ENCODE data around the gene ZFR.
"Not testable (repeated sequence)": the region's sequence is repeated elsewhere in the genome, so short reads cannot be mapped to it uniquely, and the experiment has no call there.

The ZFR gene

DNA sequence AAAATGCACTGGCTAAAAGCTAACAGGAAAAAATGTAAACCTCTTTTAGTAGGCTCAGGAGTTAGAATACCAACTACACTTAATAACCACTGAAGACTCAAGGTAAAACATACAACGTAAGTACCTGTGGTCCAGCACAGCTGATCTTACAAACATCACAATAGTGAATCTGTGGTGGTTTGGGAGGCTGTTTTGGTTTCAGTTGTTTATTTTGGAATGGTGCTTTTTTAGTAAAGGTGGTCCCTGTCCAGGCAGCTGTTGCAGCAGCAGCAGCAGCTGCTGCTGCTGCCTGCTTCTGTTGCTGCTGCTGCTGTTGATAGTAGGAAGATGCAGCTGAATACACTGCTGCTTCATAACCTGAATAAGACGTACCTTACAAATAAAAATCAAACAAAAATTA is 37.9 kb downstream of the ZFR start:
- DNase-seq, result no peak

DNA sequence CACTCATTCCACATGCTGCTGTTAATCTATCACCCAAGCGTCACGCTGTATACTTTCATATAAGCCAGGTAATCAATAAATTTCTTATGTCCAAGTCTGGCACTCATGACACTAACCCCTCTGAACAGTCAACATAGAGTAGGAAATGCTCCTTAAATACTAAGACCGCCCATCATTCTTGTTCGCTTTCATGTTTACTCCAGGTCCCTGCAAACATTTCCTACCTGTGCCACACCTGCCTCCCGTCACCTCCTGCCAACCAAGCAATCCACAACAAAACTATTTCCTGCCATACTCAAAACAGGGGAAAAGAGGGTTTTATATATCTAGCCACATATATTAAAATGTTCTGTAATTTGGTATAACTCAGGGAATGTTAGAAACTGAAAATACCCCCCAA is 39.0 kb downstream of the ZFR start:
- no peak for DNase-seq

DNA sequence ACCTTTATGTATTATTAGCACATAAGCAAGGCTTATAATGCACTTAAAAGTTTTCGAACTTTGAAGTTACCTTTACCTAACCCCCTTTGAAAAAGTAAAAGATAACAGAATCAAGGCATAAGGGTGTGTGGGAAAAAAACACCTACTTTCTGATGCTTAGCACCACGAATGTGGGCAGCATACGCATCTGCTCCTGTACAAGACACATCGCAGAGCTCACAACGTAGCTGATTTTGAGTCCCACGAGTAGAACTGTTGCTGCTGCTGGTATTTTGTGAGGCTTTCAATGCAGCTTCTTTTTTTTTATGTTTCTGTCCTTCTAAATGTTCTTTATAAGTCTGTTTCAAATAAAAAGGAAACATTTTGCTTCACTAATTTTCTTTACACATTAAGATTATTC is 40.8 kb downstream of the ZFR start:
- DNase-seq, result no peak

DNA sequence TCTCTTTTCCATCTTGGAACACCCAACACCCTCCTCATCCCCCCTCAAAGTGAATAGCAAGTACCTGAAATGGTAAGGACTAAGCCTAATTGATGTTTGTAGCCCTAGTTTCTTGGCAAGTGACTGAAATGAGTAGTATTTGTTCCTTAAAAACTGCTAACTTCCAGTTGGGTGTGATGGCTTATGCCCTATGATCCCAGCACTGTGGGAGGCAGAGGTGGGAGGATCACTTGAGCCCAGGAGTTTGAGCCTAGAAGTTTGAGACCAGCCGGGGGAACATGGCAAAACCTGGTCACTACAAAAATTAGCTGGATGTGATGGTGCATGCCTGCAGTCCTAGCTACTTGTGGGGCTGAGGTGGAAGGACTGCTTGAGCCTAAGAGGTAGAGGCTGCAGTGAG is 44.1 kb downstream of the ZFR start:
- no peak for DNase-seq

DNA sequence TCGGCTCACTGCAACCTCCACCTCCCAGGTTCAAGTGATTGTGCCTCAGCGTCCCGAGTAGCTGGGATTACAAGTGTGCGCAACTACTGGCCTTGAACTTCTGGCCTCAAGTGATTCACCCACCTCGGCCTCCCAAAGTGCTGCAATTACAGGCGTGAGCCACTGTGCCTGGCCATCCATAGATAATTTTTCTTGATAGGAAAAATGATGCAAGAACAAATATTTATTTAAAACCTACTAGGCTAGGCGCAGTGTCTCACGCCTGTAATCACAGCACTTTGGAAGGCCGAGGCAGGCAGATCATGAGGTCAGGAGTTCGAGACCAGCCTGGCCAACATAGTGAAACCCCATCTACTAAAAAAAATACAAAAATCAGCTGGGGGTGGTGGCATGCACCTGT is 45.8 kb downstream of the ZFR start:
- DNase-seq, result not testable (repeated sequence)

DNA sequence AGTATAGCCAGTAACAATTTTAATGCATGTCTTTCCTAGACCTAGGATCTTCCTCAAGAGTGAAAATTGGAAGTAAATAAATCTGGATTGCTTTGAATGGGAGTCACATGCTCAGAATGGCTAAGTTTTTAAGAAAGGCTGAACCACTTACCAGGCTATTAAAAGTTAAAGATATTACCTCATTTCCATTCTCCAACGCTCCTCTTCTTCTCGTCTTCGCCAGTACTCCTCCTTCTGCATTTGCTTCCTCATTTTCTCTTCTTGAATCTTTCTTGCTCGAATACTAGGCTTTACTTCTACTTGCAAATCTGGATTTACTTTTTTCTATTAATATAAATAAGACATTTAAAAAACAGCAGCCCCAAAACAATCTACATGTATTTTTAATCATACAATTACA is 49.6 kb downstream of the ZFR start:
- DNase-seq, result no peak

DNA sequence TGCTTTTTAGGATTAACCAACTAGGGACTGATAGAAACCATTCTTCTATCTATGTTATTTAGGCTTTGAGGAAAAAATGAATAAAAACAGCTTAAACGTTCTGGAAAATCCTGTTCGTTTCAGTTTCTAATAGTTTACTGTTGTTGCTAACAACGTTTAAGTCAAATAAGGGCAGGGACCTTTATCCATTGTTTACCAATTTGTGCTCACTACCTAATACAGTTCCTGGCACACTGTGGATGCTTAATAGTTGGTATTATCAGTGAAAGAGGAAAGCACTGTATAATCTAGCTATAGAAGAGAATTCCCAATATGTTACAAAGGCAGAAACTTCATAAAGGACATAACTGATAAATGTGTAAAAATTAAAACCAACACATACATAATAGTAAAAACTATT is 52.5 kb downstream of the ZFR start:
- DNase-seq, result no peak

DNA sequence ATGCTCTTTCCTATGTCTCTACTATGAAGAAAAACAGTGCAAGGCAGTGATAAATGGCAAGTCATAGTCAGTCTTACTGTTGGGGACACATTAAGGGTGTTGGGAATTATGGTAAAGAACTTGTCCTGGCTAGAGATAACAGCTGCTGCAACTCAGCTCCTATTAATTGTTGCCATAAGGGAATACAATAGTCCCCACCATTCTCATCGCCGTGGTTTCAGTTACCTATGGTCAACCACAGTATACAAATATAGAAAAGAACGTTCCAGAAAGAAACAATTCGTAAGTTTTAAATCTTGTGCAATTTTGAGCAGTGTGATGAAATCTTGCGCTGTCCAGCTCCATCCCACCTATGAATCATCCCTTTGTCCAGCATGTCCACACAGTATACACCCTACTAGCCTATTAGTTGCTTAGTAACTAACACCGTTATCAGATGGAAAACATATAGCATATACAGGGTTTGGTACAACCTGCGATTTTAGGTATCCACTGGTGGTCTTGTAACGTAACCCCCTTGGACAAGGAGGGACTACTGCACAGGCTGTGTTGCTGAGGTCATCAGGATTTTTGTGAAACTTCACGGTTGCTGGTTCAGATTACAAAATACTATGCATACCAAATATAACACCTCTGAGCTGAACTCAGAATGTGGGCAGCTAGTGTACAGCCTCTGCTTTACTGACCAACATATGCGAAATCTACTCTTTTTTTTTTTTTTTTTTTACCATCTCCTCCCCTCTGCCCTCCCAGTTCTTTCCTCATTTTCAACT is 53.5 kb downstream of the ZFR start:
- no peak for DNase-seq

DNA sequence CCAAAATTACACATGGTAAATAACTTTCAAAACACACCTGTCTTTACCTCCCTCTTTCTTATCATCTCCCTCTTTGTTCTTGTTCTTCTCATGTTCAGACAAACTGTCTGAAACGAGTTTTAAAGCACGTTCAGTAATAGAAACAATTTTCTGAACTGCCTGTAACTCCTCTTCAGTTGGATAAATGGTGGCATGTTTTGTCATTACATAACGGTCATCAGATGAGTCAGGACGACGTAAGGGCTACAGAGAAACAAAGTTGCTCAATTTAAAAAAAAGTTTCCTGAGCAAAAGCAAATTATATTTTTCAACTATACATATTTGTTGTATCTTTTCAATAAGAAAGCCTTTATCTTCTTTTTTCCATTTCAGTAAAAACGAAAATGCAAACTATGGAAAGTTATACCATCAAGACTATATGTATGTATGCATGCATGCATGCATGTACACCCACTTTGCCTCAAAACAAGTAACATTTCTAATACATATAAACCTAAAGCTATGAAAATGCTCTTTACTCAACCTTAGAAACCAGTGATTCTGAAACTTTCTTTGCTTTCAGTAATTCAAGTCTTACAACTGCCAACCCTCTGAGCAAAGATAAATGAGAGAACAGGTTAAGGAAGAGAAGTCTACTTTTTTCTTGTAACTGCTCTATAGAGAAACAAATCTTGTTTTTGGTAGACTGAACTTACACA is 56.0 kb downstream of the ZFR start:
- DNase-seq, result no peak

DNA sequence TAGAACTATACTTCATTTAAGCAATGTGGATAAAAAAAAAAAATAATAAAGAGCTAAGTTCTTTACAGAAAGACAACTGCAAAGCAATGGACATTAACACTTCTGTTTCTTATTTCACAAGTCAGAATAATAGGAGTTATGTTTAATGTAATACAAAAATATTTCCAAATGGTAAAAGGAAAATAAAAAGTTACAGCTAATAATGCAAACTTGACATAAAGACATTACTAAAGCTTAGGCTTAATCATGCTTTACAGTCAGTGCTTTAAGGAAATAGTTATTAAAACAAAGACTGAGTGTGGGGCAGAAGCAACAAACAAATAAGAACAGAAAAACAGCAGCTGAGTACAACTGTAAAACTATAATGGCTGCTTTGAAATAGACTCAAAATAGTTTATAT is 56.7 kb downstream of the ZFR start:
- DNase-seq, result no peak

DNA sequence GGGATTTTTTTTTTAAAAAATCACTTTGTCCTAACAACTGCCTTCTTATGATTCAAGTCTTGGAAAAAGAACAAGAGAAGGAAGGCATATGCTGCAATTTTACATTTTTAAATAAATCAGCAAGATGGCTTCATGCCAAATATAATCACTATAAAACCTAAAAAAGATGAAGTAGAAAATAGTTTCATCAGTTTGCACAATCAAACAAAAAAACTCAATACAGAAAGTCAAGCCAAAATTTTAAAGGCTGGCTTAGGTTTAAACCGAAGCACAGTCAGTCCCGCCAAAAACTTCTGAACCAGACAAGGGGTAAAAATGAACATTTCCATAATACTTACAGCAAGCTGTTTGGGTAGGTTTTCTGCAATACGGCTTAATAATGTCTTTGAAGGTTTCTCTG is 57.3 kb downstream of the ZFR start:
- no peak for DNase-seq

DNA sequence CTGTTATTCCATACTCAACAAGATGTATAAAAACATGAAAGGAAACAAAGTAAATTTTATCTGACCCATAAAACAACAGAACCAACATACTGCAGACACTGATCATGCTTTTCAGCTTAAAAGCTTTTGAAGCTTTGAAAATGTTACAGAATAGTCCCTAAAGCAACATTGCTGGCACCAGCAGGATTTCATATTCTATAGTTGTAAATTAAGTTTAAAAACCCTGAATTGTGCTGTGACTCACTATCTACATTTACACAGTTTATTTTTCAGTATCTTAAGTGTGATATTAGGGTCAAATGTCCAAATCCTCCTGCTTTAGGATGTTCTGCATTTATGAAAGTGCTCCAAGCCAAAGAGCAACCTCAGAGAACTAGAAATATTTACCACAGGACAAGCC is 59.9 kb downstream of the ZFR start:
- no peak for DNase-seq

DNA sequence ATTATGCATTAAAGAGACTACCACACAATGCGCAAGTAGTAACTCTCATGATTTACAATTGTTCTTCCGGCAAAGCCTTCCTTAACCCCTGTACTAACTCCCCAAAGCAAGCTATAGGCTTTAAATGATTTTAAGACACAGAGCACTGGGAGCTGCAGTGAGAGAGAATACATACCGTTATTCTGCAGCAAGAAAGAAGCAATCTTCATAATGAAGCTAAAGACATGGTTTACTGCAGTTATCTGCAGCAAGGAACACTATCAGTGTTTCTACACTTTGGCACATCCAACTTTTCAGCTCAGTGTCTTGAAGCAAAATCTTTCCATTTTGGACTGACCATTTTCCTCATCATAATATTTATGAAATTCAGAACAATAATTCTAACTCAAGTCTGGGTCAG is 61.0 kb downstream of the ZFR start:
- no peak for DNase-seq

DNA sequence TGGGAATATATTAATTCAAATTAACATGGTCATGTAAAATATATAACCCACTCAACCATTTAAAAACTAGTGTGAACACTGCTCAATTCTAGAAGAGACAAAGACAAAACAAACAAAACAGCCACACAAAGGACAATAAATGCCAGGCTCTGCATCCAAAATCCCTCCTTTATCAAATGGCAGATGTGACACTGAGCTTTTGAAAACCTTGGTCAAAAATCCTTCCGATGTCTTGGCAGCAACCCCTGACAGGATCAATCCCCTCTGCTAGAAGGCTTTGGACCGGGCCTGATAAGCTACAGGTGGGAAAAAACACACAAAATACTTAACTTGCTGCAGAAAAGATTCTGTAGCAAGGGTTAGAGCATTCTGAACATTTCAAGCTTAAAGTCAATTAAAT is 61.5 kb downstream of the ZFR start:
- DNase-seq, result no peak

DNA sequence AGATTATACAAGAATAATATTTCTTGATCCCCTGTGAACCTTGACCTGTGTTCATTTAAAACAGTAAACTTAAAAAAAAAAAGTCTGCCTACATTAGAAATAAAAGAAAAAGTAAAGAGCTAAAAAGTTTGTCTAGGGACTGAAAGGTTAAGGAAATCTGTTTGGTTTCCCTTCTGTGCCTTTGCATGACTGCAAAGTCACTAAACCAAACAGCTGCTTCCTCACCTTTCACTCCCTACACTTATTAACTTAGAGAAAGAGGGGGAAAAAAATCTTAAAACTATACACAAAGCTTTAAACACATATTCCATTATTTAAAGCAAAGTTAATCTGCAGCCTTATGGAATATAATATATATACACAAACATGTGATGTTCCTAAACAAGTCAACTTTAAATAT is 65.1 kb downstream of the ZFR start:
- no peak for DNase-seq

DNA sequence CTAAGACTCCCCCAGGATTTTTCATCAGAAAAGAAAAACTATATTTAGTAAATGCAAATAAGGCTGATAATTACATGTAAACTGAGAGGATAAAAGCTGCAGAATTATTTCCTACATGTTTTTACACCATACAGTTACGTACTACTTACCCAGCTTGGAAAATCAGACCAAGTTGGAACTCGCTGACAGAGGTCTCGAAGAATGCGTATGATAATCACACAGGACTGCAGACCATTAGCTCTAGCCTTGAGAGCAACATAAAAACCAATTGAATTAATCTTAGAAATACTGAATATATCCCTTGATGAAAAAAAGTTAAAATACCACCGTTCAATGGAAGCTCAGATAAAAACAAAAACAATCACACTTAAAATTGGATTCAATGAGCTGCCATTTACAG is 65.6 kb downstream of the ZFR start:
- DNase-seq, result no peak

DNA sequence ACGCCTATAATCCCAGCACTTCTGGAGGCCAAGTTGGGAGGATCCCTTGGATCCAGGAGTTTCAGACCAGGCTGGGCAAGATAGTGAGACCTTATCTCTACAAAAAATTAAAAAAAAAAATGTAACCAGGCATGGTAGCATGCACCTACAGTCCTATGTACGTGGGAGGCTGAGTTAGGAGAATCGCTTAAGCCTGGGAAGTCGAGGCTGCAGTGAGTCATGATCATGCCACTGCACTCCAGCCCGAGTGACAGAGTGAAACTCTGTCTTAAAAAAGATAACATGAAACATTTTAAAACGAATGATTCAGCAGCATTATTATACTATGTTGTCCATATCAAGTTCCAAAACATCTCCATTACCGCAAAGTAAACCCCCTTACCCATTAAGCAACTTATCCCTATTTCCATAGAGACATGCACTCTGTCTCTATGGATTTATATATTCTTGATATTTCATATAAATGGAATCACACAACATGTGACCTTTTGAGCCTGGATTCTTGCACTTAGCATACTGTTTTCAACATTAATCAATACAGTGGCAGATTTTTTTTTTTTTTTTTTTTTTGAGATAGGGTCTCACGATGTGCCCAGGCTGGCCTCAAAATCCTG is 74.9 kb downstream of the ZFR start:
- DNase-seq, result no peak

DNA sequence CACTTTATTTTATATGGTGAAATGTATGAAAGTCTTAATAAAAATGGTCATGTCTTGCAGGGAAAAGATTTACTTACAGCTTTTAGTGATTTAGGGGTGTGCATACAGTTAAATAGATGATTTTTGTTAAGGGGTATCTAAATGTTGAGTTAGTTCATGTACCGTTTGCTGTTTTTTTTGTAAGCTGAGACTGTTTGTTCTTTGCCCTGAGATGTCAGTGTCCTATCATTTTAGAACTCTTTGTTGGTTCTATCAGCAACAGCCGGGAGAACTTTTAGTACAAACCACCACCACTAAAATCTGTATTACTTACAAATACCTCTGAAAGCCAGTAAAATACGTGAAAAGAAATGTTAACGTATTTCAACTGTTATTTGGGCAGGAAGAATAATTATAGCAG is 75.5 kb downstream of the ZFR start:
- DNase-seq, result no peak

DNA sequence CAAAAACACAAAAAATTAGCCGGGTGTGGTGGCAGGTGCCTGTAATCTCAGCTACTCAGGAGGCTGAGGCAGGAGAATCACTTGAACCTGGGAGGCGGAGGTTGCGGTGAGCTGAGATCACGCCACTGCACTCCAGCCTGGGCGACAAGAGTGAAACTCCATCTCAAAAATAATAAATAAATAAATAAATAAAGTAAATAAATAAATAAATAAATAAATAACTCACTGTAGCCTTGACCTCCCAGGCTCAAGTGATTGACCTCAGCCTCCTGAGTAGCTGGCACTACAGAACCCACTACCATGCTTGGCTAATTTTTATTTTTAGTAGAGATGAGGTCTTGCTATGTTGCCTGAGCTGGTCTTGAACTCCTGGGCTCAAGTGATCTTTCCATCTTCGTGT is 77.3 kb downstream of the ZFR start:
- DNase-seq, result not testable (repeated sequence)

DNA sequence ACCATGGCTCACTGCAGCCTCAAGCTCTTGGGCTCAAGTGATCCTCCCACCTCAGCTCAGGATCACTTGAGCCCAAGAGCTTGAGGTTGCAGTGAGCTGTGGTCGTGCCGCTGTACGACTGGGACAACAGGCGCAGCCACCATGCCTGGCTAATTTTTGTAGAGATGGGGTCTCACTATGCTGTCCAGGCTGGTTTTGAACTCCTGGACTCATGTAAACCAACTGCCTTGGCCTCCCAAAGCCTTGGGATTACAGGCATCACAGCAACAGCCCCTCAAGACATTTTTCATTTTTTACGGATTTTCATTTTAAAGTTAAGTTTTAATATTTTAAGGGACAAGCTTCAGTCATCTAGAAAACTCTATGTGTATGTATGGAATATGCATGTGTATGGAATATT is 78.9 kb downstream of the ZFR start:
- no peak for DNase-seq

DNA sequence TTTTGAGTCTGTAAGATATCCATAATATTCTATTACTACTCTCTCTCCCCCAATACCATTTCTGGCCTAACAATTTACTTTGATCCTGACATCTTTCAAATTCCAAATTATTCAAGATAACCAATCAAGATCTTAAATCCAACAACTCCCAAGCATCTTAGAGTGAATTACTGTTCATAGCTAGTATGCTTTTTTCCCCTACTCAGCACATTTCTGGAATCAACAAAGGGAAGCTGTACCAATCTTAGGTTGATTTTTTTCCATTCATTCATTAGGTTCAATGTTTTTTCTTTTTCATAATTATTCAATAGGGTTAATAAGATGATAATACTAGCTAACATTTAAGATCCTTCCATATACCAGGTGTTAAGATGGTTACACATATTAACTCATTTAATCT is 81.5 kb downstream of the ZFR start:
- DNase-seq, result no peak

DNA sequence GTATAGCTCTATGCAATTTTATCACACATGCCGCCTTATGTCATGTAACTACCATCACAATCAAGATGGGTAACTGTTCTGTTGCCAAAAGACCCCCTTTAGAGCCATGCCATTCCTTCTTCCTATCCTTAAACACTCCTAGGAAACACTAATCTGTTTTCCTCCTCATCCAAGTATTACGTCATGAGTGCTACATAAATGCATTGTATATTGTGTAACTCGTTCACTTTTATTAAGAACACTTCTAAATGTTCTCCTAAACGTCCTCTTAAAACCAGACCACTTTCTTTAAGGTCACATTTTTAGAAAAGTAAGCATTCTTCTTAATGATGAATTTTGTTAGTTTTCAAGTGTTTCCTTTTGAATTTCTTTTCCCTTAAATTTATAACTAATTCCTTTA is 82.0 kb downstream of the ZFR start:
- no peak for DNase-seq

DNA sequence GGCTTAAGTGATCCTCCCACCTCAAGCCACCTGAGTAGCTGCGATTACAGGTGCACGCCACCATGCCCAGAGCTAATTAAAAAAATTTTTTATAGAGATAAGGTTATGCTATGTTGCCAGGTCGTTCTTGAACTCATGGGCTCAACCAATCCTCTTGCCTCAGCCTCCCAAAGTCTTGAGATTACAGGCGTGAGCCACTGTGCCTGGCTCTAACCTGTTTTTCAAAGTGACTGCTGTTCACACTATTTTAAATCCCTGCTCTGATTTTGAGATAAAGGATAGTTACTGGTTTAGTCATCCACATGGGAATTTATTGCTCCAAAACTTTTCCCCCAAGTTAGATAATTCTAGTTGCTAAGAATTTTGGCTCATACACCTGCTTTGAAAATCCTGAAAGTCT is 83.6 kb downstream of the ZFR start:
- no peak for DNase-seq

DNA sequence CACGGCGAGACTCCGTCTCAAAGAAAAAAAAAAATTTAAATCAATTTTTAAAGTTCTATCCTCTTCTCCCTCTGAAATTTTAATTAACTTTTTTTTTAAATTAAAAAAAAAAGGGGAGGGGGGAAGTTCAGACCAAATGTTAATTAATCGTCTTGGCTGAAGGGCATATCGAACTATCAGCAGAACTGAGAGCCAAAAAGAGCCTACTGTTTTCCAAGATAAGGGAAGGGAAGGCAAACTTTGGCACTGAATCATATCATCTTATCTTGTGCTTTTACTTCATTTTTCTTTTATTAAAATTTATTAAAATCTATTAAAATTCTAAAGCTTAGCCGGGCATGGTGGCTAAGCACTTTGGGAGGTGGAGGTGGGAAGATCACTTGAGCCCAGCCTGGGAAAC is 85.9 kb downstream of the ZFR start:
- no peak for DNase-seq

DNA sequence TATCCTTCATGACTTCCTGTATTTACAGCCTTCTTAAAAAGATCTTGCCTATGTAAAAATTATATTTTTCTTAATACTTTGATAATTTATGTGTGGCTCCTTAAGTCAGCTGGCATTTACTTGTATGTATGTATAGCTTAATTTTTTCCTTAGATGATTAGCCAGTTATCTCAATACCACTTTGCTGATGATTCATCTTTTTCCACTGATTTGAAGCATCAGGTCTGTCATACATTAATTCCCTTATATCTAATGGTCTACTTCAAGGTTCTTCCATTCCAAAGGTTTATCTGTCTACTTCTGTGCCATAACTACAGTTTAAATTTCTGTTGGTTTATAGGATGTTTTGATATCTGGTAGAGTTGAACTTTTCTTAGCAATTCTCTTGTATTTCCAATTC is 86.9 kb downstream of the ZFR start:
- no peak for DNase-seq
